ENCODE measurements around the gene MTA3.
"Not testable (repeated sequence)": the region's sequence is repeated elsewhere in the genome, so short reads cannot be mapped to it uniquely, and the experiment has no call there.

Gene MTA3

GRCh38 chr2:42550870-42551269 is 17.6 kb upstream of the MTA3 start:
- TF ChIP-seq CTCF (IDR thresholded peaks at IDR 0.05) = no peak
- no peak overlapping the region for H3K4me3 Mint-ChIP-seq

GRCh38 chr2:42554392-42554791 is 14.0 kb upstream of the MTA3 start:
- H3K4me3 Mint-ChIP-seq = no peak overlapping the region
- H3K27me3 Mint-ChIP-seq (ENCODE audit: low read depth, poor library complexity) = peaks cover 4% of the 10 kb centered on the region
- peaks cover 57% of the 10 kb centered on the region for H3K4me1 Mint-ChIP-seq
- no peaks in the 10 kb centered on the region for H3K9me3 Mint-ChIP-seq
- H3K36me3 Mint-ChIP-seq (ENCODE audit: low read depth) = no peaks in the 10 kb centered on the region
- H3K27ac Mint-ChIP-seq = peak overlapping the region; percentile 22
- no peak for TF ChIP-seq CTCF (IDR thresholded peaks at IDR 0.05)
- no peak for DNase-seq

More at GRCh38 chr2:42550870-42551269, 17.6 kb upstream of the MTA3 start:
- DNase-seq = no peak
- no peaks in the 10 kb centered on the region for H3K9me3 Mint-ChIP-seq
- H3K27ac Mint-ChIP-seq = no peak overlapping the region
- no peaks in the 10 kb centered on the region for H3K27me3 Mint-ChIP-seq (ENCODE audit: low read depth, poor library complexity)
- peaks cover 31% of the 10 kb centered on the region for H3K4me1 Mint-ChIP-seq
- H3K36me3 Mint-ChIP-seq (ENCODE audit: low read depth) = no peaks in the 10 kb centered on the region

GRCh38 chr2:42556315-42556890 is 12.0 kb upstream of the MTA3 start:
- no peaks in the 10 kb centered on the region for H3K9me3 Mint-ChIP-seq
- peaks cover 57% of the 10 kb centered on the region for H3K4me1 Mint-ChIP-seq
- no peak for TF ChIP-seq CTCF (IDR thresholded peaks at IDR 0.05)
- peak overlapping the region; percentile 60 for H3K4me3 Mint-ChIP-seq
- DNase-seq = peak; percentile 43
- H3K27me3 Mint-ChIP-seq (ENCODE audit: low read depth, poor library complexity) = peaks cover 4% of the 10 kb centered on the region
- peak overlapping the region; percentile 97 for H3K27ac Mint-ChIP-seq
- no peaks in the 10 kb centered on the region for H3K36me3 Mint-ChIP-seq (ENCODE audit: low read depth)

- TF ChIP-seq CTCF (IDR thresholded peaks at IDR 0.05) = no peak
- no peak for DNase-seq
- H3K36me3 Mint-ChIP-seq (ENCODE audit: low read depth) = no peaks in the 10 kb centered on the region
- H3K9me3 Mint-ChIP-seq = no peaks in the 10 kb centered on the region
- no peak overlapping the region for H3K4me3 Mint-ChIP-seq
- H3K4me1 Mint-ChIP-seq = peaks cover 58% of the 10 kb centered on the region
- H3K27ac Mint-ChIP-seq = no peak overlapping the region
- H3K27me3 Mint-ChIP-seq (ENCODE audit: low read depth, poor library complexity) = peaks cover 4% of the 10 kb centered on the region
Measured at GRCh38 chr2:42557306-42557705, 11.1 kb upstream of the MTA3 start.

GRCh38 chr2:42558827-42559226 is 9.6 kb upstream of the MTA3 start:
- Mint-ChIP-seq H3K27me3 (ENCODE audit: low read depth, poor library complexity) (peaks cover 5% of the 10 kb centered on the region), H3K27ac (peak overlapping the region; percentile 62), H3K36me3 (ENCODE audit: low read depth) (no peaks in the 10 kb centered on the region), H3K4me1 (peaks cover 62% of the 10 kb centered on the region), H3K4me3 (no peak overlapping the region), H3K9me3 (no peaks in the 10 kb centered on the region)
- TF ChIP-seq CTCF (IDR thresholded peaks at IDR 0.05) = no peak
- no peak for DNase-seq

GRCh38 chr2:42560133-42560532 is 8.3 kb upstream of the MTA3 start:
- not testable (repeated sequence) for H3K4me3 Mint-ChIP-seq, H3K27ac Mint-ChIP-seq

More at GRCh38 chr2:42560133-42560532, 8.3 kb upstream of the MTA3 start:
- H3K9me3 Mint-ChIP-seq; H3K27me3 Mint-ChIP-seq (ENCODE audit: low read depth, poor library complexity); H3K36me3 Mint-ChIP-seq (ENCODE audit: low read depth); DNase-seq: not testable (repeated sequence)
- peaks cover 51% of the 10 kb centered on the region for H3K4me1 Mint-ChIP-seq

Data from nephron progenitor cell (in vitro differentiated cells).